GM12878 (cell line): ENCODE data around the gene ZNF783.

Experiments used
- CTCF ChIP-seq, 3 experiments: IDR thresholded peaks in 2 of 3; conservative IDR thresholded peaks in 1 of 3; 2 replicates each; pipeline ENCODE4 v1.5.1; 2011; ENCODE audit warnings: low read depth in 3 of 3, low read length in 3 of 3, mild to moderate bottlenecking in 3 of 3, control low read depth in 2 of 3, moderate library complexity in 2 of 3, inconsistent platforms in 1 of 3, mixed read lengths in 1 of 3; ENCODE audit not compliant: control insufficient read depth in 2 of 3, insufficient read depth in 1 of 3; ENCODE audit errors: extremely low read depth in 1 of 3
- EP300 ChIP-seq, 2 experiments: fragments of 150-350 bp in 1 of 2; IDR thresholded peaks; 2 replicates each; pipeline ENCODE4 v1.6.1; 2011 to 2012; ENCODE audit warnings: low read depth in 2 of 2, low read length in 2 of 2, borderline replicate concordance in 1 of 2, improper control_type of control experiment in 1 of 2, inconsistent platforms in 1 of 2; ENCODE audit not compliant: control insufficient read depth in 1 of 2
- IRF4 ChIP-seq: IDR thresholded peaks from 2 replicates; pipeline ENCODE4 v1.6.1; 2011; ENCODE audit warnings: low read depth, low read length
- NFXL1 ChIP-seq: fragments of 450-650 bp; IDR thresholded peaks from 2 replicates; pipeline ENCODE4 v1.6.1; 2017; ENCODE audit warnings: antibody characterized with exemption, mild to moderate bottlenecking, borderline replicate concordance
- POLR2A ChIP-seq: IDR thresholded peaks from 2 replicates; pipeline ENCODE4 v1.6.1; 2011; ENCODE audit warnings: low read depth, mild to moderate bottlenecking, low read length
- POLR2AphosphoS2 ChIP-seq: IDR thresholded peaks from 2 replicates; pipeline ENCODE4 v1.6.1; 2011; ENCODE audit warnings: low read depth, mild to moderate bottlenecking, low read length, improper control_type of control experiment, moderate library complexity
- RELA ChIP-seq: fragments of 450-650 bp; IDR thresholded peaks from 2 replicates; pipeline ENCODE4 v1.8.0; 2014; ENCODE audit warnings: borderline replicate concordance; ENCODE audit not compliant: partially characterized antibody
- SIN3A ChIP-seq: IDR thresholded peaks from 2 replicates; pipeline ENCODE4 v1.6.1; 2012; ENCODE audit warnings: low read depth, low read length, improper control_type of control experiment
- SMARCA5 ChIP-seq: fragments of 450-650 bp; IDR thresholded peaks from 2 replicates; pipeline ENCODE4 v1.6.1; 2017; ENCODE audit warnings: mild to moderate bottlenecking
- TF ChIP-seq, protein P1 (sequence below): IDR thresholded peaks from 2 replicates; pipeline ENCODE4 v1.6.1; 2012; ENCODE audit warnings: mild to moderate bottlenecking, low read depth, low read length
- TF ChIP-seq, protein P2 (sequence below): IDR thresholded peaks from 2 replicates; pipeline ENCODE4 v1.6.1; 2012; ENCODE audit warnings: low read depth, low read length, improper control_type of control experiment

- TF ChIP-seq CTCF (IDR thresholded peaks at IDR 0.05 in 2 of 3, conservative IDR thresholded peaks at IDR 0.05 in 1 of 3; ENCODE audit: control insufficient read depth in 2 of 3, extremely low read depth in 1 of 3, insufficient read depth in 1 of 3, low read depth in 3 of 3, low read length in 3 of 3) (no peak), NFXL1 (no peak), EP300 (IDR thresholded peaks at IDR 0.05; ENCODE audit: borderline replicate concordance in 1 of 2, control insufficient read depth in 1 of 2, low read depth in 2 of 2, low read length in 2 of 2) (no peak), RELA (no peak), IRF4 (no peak), SMARCA5 (no peak), POLR2A (no peak), POLR2AphosphoS2 (no peak), SIN3A (no peak)
- TF ChIP-seq, protein P1, sequence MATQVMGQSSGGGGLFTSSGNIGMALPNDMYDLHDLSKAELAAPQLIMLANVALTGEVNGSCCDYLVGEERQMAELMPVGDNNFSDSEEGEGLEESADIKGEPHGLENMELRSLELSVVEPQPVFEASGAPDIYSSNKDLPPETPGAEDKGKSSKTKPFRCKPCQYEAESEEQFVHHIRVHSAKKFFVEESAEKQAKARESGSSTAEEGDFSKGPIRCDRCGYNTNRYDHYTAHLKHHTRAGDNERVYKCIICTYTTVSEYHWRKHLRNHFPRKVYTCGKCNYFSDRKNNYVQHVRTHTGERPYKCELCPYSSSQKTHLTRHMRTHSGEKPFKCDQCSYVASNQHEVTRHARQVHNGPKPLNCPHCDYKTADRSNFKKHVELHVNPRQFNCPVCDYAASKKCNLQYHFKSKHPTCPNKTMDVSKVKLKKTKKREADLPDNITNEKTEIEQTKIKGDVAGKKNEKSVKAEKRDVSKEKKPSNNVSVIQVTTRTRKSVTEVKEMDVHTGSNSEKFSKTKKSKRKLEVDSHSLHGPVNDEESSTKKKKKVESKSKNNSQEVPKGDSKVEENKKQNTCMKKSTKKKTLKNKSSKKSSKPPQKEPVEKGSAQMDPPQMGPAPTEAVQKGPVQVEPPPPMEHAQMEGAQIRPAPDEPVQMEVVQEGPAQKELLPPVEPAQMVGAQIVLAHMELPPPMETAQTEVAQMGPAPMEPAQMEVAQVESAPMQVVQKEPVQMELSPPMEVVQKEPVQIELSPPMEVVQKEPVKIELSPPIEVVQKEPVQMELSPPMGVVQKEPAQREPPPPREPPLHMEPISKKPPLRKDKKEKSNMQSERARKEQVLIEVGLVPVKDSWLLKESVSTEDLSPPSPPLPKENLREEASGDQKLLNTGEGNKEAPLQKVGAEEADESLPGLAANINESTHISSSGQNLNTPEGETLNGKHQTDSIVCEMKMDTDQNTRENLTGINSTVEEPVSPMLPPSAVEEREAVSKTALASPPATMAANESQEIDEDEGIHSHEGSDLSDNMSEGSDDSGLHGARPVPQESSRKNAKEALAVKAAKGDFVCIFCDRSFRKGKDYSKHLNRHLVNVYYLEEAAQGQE: no peak
- TF ChIP-seq, protein P2, sequence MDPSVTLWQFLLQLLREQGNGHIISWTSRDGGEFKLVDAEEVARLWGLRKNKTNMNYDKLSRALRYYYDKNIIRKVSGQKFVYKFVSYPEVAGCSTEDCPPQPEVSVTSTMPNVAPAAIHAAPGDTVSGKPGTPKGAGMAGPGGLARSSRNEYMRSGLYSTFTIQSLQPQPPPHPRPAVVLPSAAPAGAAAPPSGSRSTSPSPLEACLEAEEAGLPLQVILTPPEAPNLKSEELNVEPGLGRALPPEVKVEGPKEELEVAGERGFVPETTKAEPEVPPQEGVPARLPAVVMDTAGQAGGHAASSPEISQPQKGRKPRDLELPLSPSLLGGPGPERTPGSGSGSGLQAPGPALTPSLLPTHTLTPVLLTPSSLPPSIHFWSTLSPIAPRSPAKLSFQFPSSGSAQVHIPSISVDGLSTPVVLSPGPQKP: no peak
These were observed 27.9 kb downstream of the ZNF783 start for GRCh38 chr7:149289856-149290255.
